ENCODE data around the gene POLR2F.

POLR2F gene

GRCh38 chr22:37983860-37984791 is 30.6 kb downstream of the POLR2F start, which contains the start of gene SOX10:
TSS of gene SOX10 (minus strand) at chr22:37984555. CDS start at chr22:37983784, 771 bp downstream.
- in situ Hi-C loops (cut with HindIII; ENCODE audit: low pct_unique_long_range_greater_than_20kb, low sequenced_read_pairs), result no loop called here
- no peak for DNase-seq (ENCODE audit: low read depth in 1 of 2, low spot score in 1 of 2)
- TF ChIP-seq JUND (IDR thresholded peaks at IDR 0.05; ENCODE audit: low read depth), result no peak

DNA sequence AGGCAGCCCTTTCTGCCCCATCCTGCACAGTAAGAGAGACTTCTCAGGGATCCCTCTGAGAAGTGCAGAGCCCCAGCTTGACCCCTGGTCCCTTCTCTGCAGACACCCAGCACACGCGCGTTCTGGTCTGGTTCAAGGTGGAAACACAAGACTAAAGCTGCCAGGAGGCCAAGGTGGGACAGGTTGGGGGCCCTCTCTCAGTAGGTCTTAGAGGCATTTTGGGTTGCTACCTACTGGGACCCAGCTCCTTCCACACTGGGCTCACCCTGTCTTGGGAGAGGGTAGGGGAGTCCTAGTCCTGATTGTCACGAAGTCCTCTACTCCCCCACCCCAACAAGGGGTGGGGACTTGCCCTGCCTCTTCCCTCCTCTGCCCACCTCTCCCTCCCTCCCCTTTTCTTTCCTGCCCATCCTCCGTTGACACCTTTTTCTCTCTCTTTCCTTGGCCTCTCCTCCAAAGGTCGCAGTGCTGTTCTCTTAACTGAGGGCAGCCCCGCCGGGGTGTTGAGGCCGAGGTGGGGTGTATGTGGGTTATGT is 31.6 kb downstream of the POLR2F start:
- no peak for DNase-seq (ENCODE audit: low read depth in 1 of 2, low spot score in 1 of 2)
- in situ Hi-C loops (cut with HindIII; ENCODE audit: low pct_unique_long_range_greater_than_20kb, low sequenced_read_pairs), result no loop called here
- TF ChIP-seq JUND (IDR thresholded peaks at IDR 0.05; ENCODE audit: low read depth), result no peak

- no peak for TF ChIP-seq JUND (IDR thresholded peaks at IDR 0.05; ENCODE audit: low read depth)
- DNase-seq (ENCODE audit: low read depth in 1 of 2, low spot score in 1 of 2), result no peak
- in situ Hi-C loops (cut with HindIII; ENCODE audit: low pct_unique_long_range_greater_than_20kb, low sequenced_read_pairs), result no loop called here
Measured at GRCh38 chr22:37985751-37986281, 32.3 kb downstream of the POLR2F start.

DNA sequence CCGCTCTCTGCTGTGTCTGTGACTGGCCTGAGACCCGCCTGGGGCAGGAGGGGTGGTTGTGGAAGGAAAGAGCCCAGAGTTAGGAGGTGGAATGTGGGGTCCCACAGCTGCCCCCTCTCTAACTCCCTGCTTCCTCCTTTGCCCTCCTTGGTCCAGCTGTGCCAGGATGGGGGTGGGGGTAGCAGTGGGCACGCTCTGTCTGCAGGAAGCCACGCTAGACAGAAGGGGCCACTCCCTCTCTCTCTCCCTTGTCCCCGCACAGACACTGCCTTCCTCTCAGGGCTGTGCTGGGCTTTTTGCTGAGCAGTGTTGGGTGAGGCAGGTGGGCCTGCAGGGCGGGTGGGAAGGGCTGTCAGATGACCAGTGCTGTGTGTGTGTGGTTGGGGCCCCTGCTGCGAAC is 32.9 kb downstream of the POLR2F start:
- no peak for TF ChIP-seq JUND (IDR thresholded peaks at IDR 0.05; ENCODE audit: low read depth)
- in situ Hi-C loops (cut with HindIII; ENCODE audit: low pct_unique_long_range_greater_than_20kb, low sequenced_read_pairs), result no loop called here
- no peak for DNase-seq (ENCODE audit: low read depth in 1 of 2, low spot score in 1 of 2)

GRCh38 chr22:37989146-37990045 is 35.9 kb downstream of the POLR2F start:
- in situ Hi-C loops (cut with HindIII; ENCODE audit: low pct_unique_long_range_greater_than_20kb, low sequenced_read_pairs), result no loop called here
- TF ChIP-seq JUND (IDR thresholded peaks at IDR 0.05; ENCODE audit: low read depth), result no peak

DNA sequence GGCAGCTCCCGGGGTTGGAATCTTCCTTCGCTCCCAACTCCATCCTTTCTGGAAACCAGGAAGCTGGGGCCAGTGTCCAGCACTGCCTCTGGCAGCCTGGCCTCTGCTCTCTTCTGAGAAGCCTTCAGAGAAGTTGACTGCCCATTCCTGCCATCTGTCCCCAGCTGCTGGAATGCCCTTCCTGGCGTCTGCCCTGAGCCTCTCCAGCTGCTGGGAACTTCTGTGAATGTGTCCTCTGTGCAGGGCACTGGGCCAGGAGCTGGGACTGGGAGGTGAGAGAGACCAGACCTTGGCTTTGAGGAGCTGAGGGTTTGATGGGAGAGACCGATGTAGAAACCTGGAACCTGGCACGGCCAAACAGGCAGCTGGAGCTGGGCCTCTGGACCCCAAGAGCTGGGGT is 36.8 kb downstream of the POLR2F start:
- no peak for DNase-seq (ENCODE audit: low read depth in 1 of 2, low spot score in 1 of 2)
- in situ Hi-C loops (cut with HindIII; ENCODE audit: low pct_unique_long_range_greater_than_20kb, low sequenced_read_pairs), result no loop called here

More at GRCh38 chr22:37989146-37990045, 35.9 kb downstream of the POLR2F start:
- DNase-seq (ENCODE audit: low read depth in 1 of 2, low spot score in 1 of 2), result no peak

DNA sequence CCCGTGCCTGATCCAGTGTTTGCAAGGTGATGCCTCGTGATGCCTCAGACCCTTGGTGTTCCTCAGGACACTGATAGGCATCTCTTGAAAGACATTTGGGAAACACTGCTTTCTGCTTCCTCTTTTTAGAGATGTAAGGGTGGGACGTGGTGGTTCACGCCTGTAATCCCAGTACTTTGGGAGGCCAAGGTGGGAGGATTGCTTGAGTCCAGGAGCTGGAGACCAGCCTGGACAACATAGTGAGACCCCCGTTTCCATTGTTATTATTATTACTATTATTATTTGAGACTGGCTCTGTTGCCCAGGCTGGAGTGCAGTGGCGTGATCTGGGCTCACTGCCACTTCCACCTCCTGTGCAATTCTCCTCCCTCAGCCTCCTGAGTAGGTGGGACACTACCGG is 37.4 kb downstream of the POLR2F start:
- in situ Hi-C loops (cut with HindIII; ENCODE audit: low pct_unique_long_range_greater_than_20kb, low sequenced_read_pairs), result no loop called here
- TF ChIP-seq JUND (IDR thresholded peaks at IDR 0.05; ENCODE audit: low read depth), result no peak
- DNase-seq (ENCODE audit: low read depth in 1 of 2, low spot score in 1 of 2), result no peak

More for the DNA sequence above, 36.8 kb downstream of the POLR2F start:
- no peak for TF ChIP-seq JUND (IDR thresholded peaks at IDR 0.05; ENCODE audit: low read depth)

- TF ChIP-seq JUND (IDR thresholded peaks at IDR 0.05; ENCODE audit: low read depth), result no peak
- no peak for DNase-seq (ENCODE audit: low read depth in 1 of 2, low spot score in 1 of 2)
- in situ Hi-C loops (cut with HindIII; ENCODE audit: low pct_unique_long_range_greater_than_20kb, low sequenced_read_pairs), result no loop called here
Measured at GRCh38 chr22:37991731-37992442, 38.4 kb downstream of the POLR2F start.

- TF ChIP-seq JUND (IDR thresholded peaks at IDR 0.05; ENCODE audit: low read depth), result no peak
- in situ Hi-C loops (cut with HindIII; ENCODE audit: low pct_unique_long_range_greater_than_20kb, low sequenced_read_pairs), result no loop called here
- no peak for DNase-seq (ENCODE audit: low read depth in 1 of 2, low spot score in 1 of 2)
Measured at GRCh38 chr22:37994049-37994448, 40.5 kb downstream of the POLR2F start.

DNA sequence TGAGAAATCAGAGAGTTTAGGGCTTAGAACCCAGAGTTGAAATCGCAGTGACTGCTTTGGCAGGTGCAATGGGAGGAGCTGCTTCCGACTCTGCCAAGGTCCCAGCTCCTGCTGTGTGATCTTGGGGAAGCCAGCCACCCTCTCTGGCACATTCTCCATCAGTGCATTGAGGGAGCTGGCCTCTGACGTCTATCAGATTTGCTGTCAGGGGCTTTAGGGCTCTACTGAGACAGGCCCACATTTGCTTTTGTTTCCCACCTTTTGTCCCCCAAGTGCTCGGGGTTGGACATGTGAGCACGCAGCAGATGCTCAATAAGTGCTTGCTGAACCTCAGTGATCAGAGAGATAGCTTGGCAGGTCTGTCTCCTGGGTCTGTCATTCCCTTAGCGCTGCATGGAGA is 41.5 kb downstream of the POLR2F start:
- no peak for DNase-seq (ENCODE audit: low read depth in 1 of 2, low spot score in 1 of 2)
- no peak for TF ChIP-seq JUND (IDR thresholded peaks at IDR 0.05; ENCODE audit: low read depth)
- in situ Hi-C loops (cut with HindIII; ENCODE audit: low pct_unique_long_range_greater_than_20kb, low sequenced_read_pairs), result no loop called here

- TF ChIP-seq JUND (IDR thresholded peaks at IDR 0.05; ENCODE audit: low read depth), result no peak
- DNase-seq (ENCODE audit: low read depth in 1 of 2, low spot score in 1 of 2), result no peak
- in situ Hi-C loops (cut with HindIII; ENCODE audit: low pct_unique_long_range_greater_than_20kb, low sequenced_read_pairs), result no loop called here
Measured at GRCh38 chr22:37995460-37995859, 42.0 kb downstream of the POLR2F start.

DNA sequence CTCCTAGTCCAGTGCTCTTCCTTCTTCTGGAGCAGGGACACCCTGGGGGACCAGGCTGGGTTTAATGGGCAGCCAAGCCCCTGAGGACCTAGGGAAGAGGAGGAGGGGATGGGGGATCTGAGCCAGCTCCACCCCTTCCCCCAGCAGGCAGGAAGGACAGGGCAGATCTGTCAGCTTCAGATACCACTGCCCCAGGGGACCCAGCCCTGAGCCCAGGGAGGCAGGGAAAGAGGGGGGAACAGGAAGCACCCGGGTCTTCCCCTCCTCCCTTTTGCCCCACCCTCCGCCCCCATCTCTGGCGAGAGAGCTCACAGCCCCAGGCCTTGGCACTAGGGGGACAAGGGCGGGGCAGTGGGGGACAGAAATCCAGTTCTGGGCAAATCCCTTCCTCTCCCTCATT is 42.6 kb downstream of the POLR2F start:
- TF ChIP-seq JUND (IDR thresholded peaks at IDR 0.05; ENCODE audit: low read depth), result no peak
- in situ Hi-C loops (cut with HindIII; ENCODE audit: low pct_unique_long_range_greater_than_20kb, low sequenced_read_pairs), result no loop called here
- DNase-seq (ENCODE audit: low read depth in 1 of 2, low spot score in 1 of 2), result no peak

All from T47D (cell line).